Measurements from ENCODE around the gene PCDHGA12. TPM values are rescaled to one million over a fixed set of nuclear protein-coding genes. Genes with fewer than 3 reads are reported as not detected.
A peak's percentile ranks its signal among the peaks of the same experiment; 100 is the strongest.
"Not testable (repeated sequence)": the region's sequence is repeated elsewhere in the genome, so short reads cannot be mapped to it uniquely, and the experiment has no call there.

The PCDHGA12 gene
- total and polyA plus RNA-seq, 9 donors: 1.4 to 3.6 (median 2.2) TPM

DNA sequence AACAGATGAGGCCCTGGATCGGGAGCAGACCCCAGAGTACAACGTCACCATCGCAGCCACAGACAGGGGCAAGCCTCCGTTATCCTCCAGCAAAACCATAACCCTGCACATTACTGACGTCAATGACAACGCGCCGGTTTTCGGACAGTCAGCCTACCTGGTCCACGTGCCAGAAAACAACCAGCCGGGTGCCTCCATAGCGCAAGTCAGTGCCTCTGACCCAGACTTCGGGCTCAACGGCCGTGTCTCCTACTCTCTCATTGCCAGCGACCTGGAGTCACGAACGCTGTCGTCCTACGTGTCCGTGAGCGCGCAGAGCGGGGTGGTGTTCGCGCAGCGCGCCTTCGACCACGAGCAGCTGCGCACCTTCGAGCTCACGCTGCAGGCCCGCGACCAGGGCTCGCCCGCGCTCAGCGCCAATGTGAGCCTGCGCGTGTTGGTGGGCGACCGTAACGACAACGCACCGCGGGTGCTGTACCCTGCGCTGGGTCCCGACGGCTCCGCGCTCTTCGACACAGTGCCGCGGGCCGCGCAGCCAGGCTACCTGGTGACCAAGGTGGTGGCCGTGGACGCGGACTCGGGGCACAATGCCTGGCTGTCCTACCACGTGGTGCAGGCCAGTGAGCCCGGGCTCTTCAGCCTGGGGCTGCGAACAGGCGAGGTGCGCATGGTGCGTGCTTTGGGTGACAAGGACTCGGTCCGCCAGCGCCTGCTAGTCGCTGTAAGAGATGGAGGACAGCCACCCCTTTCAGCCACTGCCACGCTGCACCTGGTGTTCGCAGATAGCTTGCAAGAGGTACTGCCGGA, 11.0 kb upstream of the PCDHGA12 start:
- Histone ChIP-seq H3K36me3 (ENCODE audit: control insufficient read depth, insufficient read depth, low read length) (no peaks in the 10 kb centered on the region), H3K4me1 (ENCODE audit: control insufficient read depth, insufficient read depth, low read length) (peaks cover 2% of the 10 kb centered on the region), H3K9me3 (replicated peaks; ENCODE audit: control insufficient read depth, low read depth, low read length) (peaks cover 81% of the 10 kb centered on the region), H3K4me3 (ENCODE audit: low read length) (no peak overlapping the region), H3K27me3 (ENCODE audit: control insufficient read depth, insufficient read depth, low read length) (peaks cover 32% of the 10 kb centered on the region), H3K27ac (ENCODE audit: low read length) (no peak overlapping the region)
- 21% methylated on average over 70 of the region's 74 CpGs for WGBS (ENCODE audit: insufficient coverage)
- no peak for DNase-seq

DNA sequence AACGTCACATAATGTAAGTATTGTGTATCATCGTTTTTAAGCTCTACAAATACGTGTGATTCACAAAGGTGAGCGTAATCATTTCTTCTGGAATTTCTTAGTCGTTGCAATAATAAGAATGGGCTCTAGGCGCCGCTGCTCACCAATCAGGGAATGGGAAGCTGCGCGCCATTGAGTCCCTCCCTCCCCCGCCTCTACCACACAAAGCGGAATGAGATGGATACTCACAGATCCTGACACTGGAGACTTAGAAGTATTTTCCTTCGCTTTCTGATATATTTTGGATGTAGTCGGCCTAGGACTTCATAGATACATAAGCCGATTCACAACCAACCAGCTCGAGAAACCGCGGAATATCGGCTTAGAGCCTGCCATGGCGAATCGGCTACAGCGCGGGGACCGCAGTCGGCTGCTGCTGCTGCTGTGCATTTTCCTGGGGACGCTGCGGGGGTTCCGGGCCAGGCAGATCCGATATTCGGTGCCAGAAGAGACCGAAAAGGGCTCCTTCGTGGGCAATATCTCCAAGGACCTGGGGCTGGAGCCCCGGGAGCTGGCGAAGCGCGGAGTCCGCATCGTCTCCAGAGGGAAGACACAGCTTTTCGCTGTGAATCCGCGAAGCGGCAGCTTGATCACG, 9.3 kb upstream of the PCDHGA12 start, which contains the start of gene PCDHGA11:
Gene PCDHGA11, plus strand, starts transcription at position 197 of the 634 bp plus-strand sequence. Its CDS starts 177 bp downstream, at position 374.
- Histone ChIP-seq H3K27ac (ENCODE audit: low read length) (no peak within 1 kb of the TSS), H3K9me3 (replicated peaks; ENCODE audit: control insufficient read depth, low read depth, low read length) (peaks cover 83% of the 10 kb centered on the region), H3K4me3 (ENCODE audit: low read length) (peak within 1 kb of the TSS; percentile 16), H3K4me1 (ENCODE audit: control insufficient read depth, insufficient read depth, low read length) (peaks cover 2% of the 10 kb centered on the region), H3K36me3 (ENCODE audit: control insufficient read depth, insufficient read depth, low read length) (no peaks in the 10 kb centered on the region), H3K27me3 (ENCODE audit: control insufficient read depth, insufficient read depth, low read length) (peaks cover 28% of the 10 kb centered on the region)
- peak; percentile 43 for DNase-seq
- 7% methylated on average over 25 of the region's 42 CpGs for WGBS (ENCODE audit: insufficient coverage)

DNA sequence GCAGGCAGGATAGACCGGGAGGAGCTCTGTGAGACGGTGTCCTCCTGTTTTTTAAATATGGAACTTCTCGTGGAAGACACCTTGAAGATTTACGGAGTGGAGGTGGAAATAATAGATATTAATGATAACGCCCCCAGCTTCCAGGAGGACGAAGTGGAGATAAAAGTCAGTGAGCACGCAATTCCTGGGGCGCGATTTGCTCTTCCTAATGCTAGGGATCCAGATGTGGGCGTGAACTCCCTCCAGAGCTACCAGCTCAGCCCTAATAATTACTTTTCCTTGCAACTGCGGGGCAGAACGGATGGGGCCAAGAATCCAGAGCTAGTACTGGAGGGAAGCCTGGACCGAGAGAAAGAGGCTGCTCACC, 8.8 kb upstream of the PCDHGA12 start:
- WGBS (ENCODE audit: insufficient coverage): 9% methylated on average over 11 of the region's 13 CpGs
- H3K9me3 ChIP-seq (replicated peaks; ENCODE audit: control insufficient read depth, low read depth, low read length): peaks cover 83% of the 10 kb centered on the region

DNA sequence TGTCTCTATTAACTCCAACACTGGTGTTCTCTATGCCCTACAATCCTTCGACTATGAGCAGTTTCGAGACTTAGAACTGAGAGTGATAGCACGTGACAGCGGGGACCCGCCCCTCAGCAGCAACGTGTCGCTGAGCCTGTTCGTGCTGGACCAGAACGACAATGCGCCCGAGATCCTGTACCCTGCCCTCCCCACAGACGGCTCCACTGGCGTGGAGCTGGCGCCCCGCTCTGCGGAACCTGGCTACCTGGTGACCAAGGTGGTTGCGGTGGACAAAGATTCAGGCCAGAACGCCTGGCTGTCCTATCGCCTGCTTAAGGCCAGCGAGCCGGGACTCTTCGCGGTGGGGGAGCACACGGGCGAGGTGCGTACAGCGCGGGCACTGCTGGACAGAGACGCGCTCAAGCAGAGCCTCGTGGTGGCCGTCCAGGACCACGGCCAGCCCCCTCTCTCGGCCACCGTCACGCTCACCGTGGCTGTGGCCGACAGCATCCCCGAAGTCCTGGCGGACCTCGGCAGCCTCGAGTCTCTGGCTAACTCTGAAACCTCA, 7.5 kb upstream of the PCDHGA12 start:
- Histone ChIP-seq H3K9me3 (replicated peaks; ENCODE audit: control insufficient read depth, low read depth, low read length) (peaks cover 91% of the 10 kb centered on the region), H3K27me3 (ENCODE audit: control insufficient read depth, insufficient read depth, low read length) (peaks cover 31% of the 10 kb centered on the region), H3K27ac (ENCODE audit: low read length) (no peak overlapping the region), H3K4me3 (ENCODE audit: low read length) (no peak overlapping the region), H3K36me3 (ENCODE audit: control insufficient read depth, insufficient read depth, low read length) (no peaks in the 10 kb centered on the region), H3K4me1 (ENCODE audit: control insufficient read depth, insufficient read depth, low read length) (no peaks in the 10 kb centered on the region)
- DNase-seq: no peak
- WGBS (ENCODE audit: insufficient coverage): 18% methylated on average over 42 of the region's 42 CpGs

More for the DNA sequence above, 8.8 kb upstream of the PCDHGA12 start:
- Histone ChIP-seq H3K27ac (ENCODE audit: low read length) (no peak overlapping the region), H3K4me1 (ENCODE audit: control insufficient read depth, insufficient read depth, low read length) (peaks cover 2% of the 10 kb centered on the region), H3K4me3 (ENCODE audit: low read length) (peak overlapping the region; percentile 16), H3K36me3 (ENCODE audit: control insufficient read depth, insufficient read depth, low read length) (no peaks in the 10 kb centered on the region), H3K27me3 (ENCODE audit: control insufficient read depth, insufficient read depth, low read length) (peaks cover 31% of the 10 kb centered on the region)
- DNase-seq: no peak

DNA sequence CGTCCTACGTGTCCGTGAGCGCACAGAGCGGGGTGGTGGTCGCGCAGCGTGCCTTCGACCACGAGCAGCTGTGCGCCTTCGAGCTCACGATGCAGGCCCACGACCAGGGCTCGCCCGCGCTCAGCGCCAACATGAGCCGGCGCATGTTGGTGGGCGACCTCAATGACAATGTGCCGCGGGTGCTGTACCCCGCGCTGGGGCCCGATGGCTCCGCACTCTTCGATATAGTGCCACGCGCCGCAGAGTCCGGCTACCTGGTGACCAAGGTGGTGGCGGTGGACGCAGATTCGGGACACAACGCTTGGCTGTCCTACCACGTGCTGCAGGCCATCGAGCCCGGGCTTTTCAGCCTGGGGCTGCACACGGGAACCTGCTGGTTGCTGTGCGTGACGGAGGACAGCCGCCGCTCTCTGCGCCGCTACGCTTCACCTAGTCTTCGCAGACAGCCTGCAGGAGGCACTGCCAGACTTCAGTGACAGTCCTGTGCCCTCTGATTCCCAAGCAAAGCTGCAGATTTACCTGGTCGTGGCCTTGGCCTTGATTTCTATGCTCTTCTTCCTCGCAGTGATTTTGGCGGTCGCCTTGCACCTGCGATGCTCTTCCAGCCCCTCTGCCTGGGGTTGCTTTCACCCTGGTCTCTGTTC, 2.4 kb upstream of the PCDHGA12 start:
- H3K4me3 ChIP-seq (ENCODE audit: low read length): no peak overlapping the region
- no peak for DNase-seq
- peaks cover 83% of the 10 kb centered on the region for H3K9me3 ChIP-seq (replicated peaks; ENCODE audit: control insufficient read depth, low read depth, low read length)
- WGBS (ENCODE audit: insufficient coverage): 32% methylated on average over 53 of the region's 53 CpGs
- H3K36me3 ChIP-seq (ENCODE audit: control insufficient read depth, insufficient read depth, low read length): no peaks in the 10 kb centered on the region
- no peaks in the 10 kb centered on the region for H3K4me1 ChIP-seq (ENCODE audit: control insufficient read depth, insufficient read depth, low read length)
- no peak overlapping the region for H3K27ac ChIP-seq (ENCODE audit: low read length)
- peaks cover 19% of the 10 kb centered on the region for H3K27me3 ChIP-seq (ENCODE audit: control insufficient read depth, insufficient read depth, low read length)

DNA sequence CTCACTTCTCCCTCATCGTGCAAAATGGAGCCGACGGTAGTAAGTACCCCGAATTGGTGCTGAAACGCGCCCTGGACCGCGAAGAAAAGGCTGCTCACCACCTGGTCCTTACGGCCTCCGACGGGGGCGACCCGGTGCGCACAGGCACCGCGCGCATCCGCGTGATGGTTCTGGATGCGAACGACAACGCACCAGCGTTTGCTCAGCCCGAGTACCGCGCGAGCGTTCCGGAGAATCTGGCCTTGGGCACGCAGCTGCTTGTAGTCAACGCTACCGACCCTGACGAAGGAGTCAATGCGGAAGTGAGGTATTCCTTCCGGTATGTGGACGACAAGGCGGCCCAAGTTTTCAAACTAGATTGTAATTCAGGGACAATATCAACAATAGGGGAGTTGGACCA, 979 bp downstream of the PCDHGA12 start:
- H3K4me1 ChIP-seq (ENCODE audit: control insufficient read depth, insufficient read depth, low read length): no peaks in the 10 kb centered on the region
- H3K36me3 ChIP-seq (ENCODE audit: control insufficient read depth, insufficient read depth, low read length): no peaks in the 10 kb centered on the region
- 14% methylated on average over 37 of the region's 37 CpGs for WGBS (ENCODE audit: insufficient coverage)
- peaks cover 69% of the 10 kb centered on the region for H3K9me3 ChIP-seq (replicated peaks; ENCODE audit: control insufficient read depth, low read depth, low read length)
- no peak overlapping the region for H3K27ac ChIP-seq (ENCODE audit: low read length)
- DNase-seq: no peak
- peaks cover 10% of the 10 kb centered on the region for H3K27me3 ChIP-seq (ENCODE audit: control insufficient read depth, insufficient read depth, low read length)
- no peak overlapping the region for H3K4me3 ChIP-seq (ENCODE audit: low read length)

DNA sequence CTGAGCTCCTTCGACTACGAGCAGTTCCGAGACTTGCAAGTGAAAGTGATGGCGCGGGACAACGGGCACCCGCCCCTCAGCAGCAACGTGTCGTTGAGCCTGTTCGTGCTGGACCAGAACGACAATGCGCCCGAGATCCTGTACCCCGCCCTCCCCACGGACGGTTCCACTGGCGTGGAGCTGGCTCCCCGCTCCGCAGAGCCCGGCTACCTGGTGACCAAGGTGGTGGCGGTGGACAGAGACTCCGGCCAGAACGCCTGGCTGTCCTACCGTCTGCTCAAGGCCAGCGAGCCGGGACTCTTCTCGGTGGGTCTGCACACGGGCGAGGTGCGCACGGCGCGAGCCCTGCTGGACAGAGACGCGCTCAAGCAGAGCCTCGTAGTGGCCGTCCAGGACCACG, 2.0 kb downstream of the PCDHGA12 start:
- H3K36me3 ChIP-seq (ENCODE audit: control insufficient read depth, insufficient read depth, low read length); H3K27ac ChIP-seq (ENCODE audit: low read length); H3K4me3 ChIP-seq (ENCODE audit: low read length); DNase-seq; H3K4me1 ChIP-seq (ENCODE audit: control insufficient read depth, insufficient read depth, low read length); H3K27me3 ChIP-seq (ENCODE audit: control insufficient read depth, insufficient read depth, low read length): not testable (repeated sequence)
- H3K9me3 ChIP-seq (replicated peaks; ENCODE audit: control insufficient read depth, low read depth, low read length): peaks cover 62% of the 10 kb centered on the region
- WGBS (ENCODE audit: insufficient coverage): 30% methylated on average over 20 of the region's 38 CpGs

DNA sequence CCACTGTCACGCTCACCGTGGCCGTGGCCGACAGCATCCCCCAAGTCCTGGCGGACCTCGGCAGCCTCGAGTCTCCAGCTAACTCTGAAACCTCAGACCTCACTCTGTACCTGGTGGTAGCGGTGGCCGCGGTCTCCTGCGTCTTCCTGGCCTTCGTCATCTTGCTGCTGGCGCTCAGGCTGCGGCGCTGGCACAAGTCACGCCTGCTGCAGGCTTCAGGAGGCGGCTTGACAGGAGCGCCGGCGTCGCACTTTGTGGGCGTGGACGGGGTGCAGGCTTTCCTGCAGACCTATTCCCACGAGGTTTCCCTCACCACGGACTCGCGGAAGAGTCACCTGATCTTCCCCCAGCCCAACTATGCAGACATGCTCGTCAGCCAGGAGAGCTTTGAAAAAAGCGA, 2.4 kb downstream of the PCDHGA12 start:
- H3K27ac ChIP-seq (ENCODE audit: low read length); H3K27me3 ChIP-seq (ENCODE audit: control insufficient read depth, insufficient read depth, low read length); DNase-seq; H3K36me3 ChIP-seq (ENCODE audit: control insufficient read depth, insufficient read depth, low read length); H3K4me3 ChIP-seq (ENCODE audit: low read length); H3K4me1 ChIP-seq (ENCODE audit: control insufficient read depth, insufficient read depth, low read length): not testable (repeated sequence)
- WGBS (ENCODE audit: insufficient coverage): 25% methylated on average over 27 of the region's 29 CpGs
- peaks cover 60% of the 10 kb centered on the region for H3K9me3 ChIP-seq (replicated peaks; ENCODE audit: control insufficient read depth, low read depth, low read length)

DNA sequence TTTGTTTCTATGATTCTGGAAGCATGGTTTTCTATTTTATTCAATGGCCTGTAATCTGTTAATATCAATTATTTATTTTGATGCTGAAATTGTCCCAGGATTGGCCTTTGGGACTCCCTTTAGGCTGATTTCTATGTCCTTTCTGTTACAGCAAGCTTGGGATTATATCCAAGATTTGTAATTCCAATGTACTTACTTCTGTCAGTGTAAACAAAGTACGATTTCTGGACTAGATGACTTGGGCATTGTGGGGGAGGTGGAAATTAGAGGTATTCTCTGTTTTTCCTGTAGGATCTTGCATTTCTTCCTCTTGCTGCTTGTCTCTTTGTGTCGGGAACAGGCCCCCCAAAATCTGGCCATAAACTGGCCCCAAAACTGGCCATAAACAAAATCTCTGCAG, 3.7 kb downstream of the PCDHGA12 start:
- Histone ChIP-seq H3K4me1 (ENCODE audit: control insufficient read depth, insufficient read depth, low read length) (no peaks in the 10 kb centered on the region), H3K36me3 (ENCODE audit: control insufficient read depth, insufficient read depth, low read length) (no peaks in the 10 kb centered on the region), H3K27ac (ENCODE audit: low read length) (no peak overlapping the region), H3K27me3 (ENCODE audit: control insufficient read depth, insufficient read depth, low read length) (peaks cover 6% of the 10 kb centered on the region), H3K9me3 (replicated peaks; ENCODE audit: control insufficient read depth, low read depth, low read length) (peaks cover 53% of the 10 kb centered on the region), H3K4me3 (ENCODE audit: low read length) (no peak overlapping the region)
- no CpG with 5 or more reads among the region's 2 CpGs for WGBS (ENCODE audit: insufficient coverage)
- DNase-seq: no peak

DNA sequence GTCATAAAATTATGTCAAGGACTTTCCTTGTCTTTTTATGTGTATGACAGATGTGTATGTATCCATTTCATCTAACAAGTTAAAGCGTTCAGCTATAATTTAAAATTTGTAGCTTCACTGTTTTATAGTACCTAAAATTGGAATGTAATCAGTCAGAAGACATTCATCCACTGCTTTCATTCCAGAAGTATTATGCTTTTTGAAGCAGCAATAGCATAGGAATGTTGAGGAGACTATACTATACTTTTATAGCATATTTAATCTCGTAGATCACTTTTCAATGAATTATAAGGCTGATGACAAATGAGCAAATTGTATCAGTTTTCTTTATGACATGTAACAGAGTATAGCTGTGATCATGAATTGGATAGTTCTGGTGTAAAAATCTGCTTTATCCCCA, 6.9 kb downstream of the PCDHGA12 start:
- H3K4me3 ChIP-seq (ENCODE audit: low read length): no peak overlapping the region
- no peak overlapping the region for H3K27ac ChIP-seq (ENCODE audit: low read length)
- no peaks in the 10 kb centered on the region for H3K27me3 ChIP-seq (ENCODE audit: control insufficient read depth, insufficient read depth, low read length)
- no peaks in the 10 kb centered on the region for H3K4me1 ChIP-seq (ENCODE audit: control insufficient read depth, insufficient read depth, low read length)
- H3K36me3 ChIP-seq (ENCODE audit: control insufficient read depth, insufficient read depth, low read length): no peaks in the 10 kb centered on the region
- DNase-seq: no peak
- WGBS (ENCODE audit: insufficient coverage): no CpG with 5 or more reads among the region's 2 CpGs
- H3K9me3 ChIP-seq (replicated peaks; ENCODE audit: control insufficient read depth, low read depth, low read length): peaks cover 59% of the 10 kb centered on the region
